HepG2 (cell line): ENCODE measurements around the gene ZNF773. TPM values are rescaled to one million over a fixed set of nuclear protein-coding genes. Genes with fewer than 3 reads are reported as not detected.
A peak's percentile ranks its signal among the peaks of the same experiment; 100 is the strongest.

Source experiments
- ARID2 ChIP-seq: sonication (generic); formaldehyde crosslinking; IDR thresholded peaks from 2 replicates; pipeline ENCODE4 v1.8.1; 2022; ENCODE audit warnings: mild to moderate bottlenecking, missing genetic modification reagents, borderline replicate concordance
- HDAC1 ChIP-seq: sonication (generic); formaldehyde crosslinking; IDR thresholded peaks from 2 replicates; pipeline ENCODE4 v1.5.1; 2020; ENCODE audit warnings: mild to moderate bottlenecking, missing genetic modification reagents
- IRF1 ChIP-seq: sonication (generic); formaldehyde crosslinking; IDR thresholded peaks from 2 replicates; pipeline ENCODE4 v1.4.0; 2020; ENCODE audit warnings: low read depth, mild to moderate bottlenecking, missing genetic modification reagents
- JUN ChIP-seq: sonication (generic); formaldehyde crosslinking; IDR thresholded peaks from 2 replicates; pipeline ENCODE4 v1.4.0; 2020; ENCODE audit warnings: mild to moderate bottlenecking, missing genetic modification reagents
- KIAA2018 ChIP-seq: sonication (generic); formaldehyde crosslinking; IDR thresholded peaks from 2 replicates; pipeline ENCODE4 v1.5.0; 2020; ENCODE audit warnings: mild to moderate bottlenecking, missing genetic modification reagents, borderline replicate concordance
- LBX2 ChIP-seq: sonication (generic); formaldehyde crosslinking; IDR thresholded peaks from 2 replicates; pipeline ENCODE4 v1.5.0; 2020; ENCODE audit warnings: missing genetic modification reagents, mild to moderate bottlenecking, borderline replicate concordance
- MTA3 ChIP-seq: sonication (generic); formaldehyde crosslinking; IDR thresholded peaks from 2 replicates; pipeline ENCODE4 v1.4.0; 2020; ENCODE audit warnings: missing genetic modification reagents
- NFATC3 ChIP-seq: sonication (generic); formaldehyde crosslinking; IDR thresholded peaks from 2 replicates; pipeline ENCODE4 v1.5.1; 2020; ENCODE audit warnings: mild to moderate bottlenecking, missing genetic modification reagents
- NFE2 ChIP-seq: sonication (generic); formaldehyde crosslinking; IDR thresholded peaks from 2 replicates; pipeline ENCODE4 v1.4.0; 2020; ENCODE audit warnings: missing genetic modification reagents
- REXO4 ChIP-seq: sonication (generic); formaldehyde crosslinking; IDR thresholded peaks from 2 replicates; pipeline ENCODE4 v1.8.0; 2022; ENCODE audit warnings: missing genetic modification reagents, mild to moderate bottlenecking, borderline replicate concordance
- SRY ChIP-seq: sonication (generic); formaldehyde crosslinking; IDR thresholded peaks from 2 replicates; pipeline ENCODE4 v1.8.0; 2022; ENCODE audit warnings: mild to moderate bottlenecking, missing genetic modification reagents
- THAP11 ChIP-seq: IDR thresholded peaks from 2 replicates; pipeline ENCODE4 v1.6.1; 2016; ENCODE audit warnings: missing biosample characterization, missing genetic modification reagents
- THYN1 ChIP-seq: sonication (generic); formaldehyde crosslinking; IDR thresholded peaks from 2 replicates; pipeline ENCODE4 v1.8.1; 2023; ENCODE audit warnings: low read depth, mild to moderate bottlenecking, moderate library complexity, missing genetic modification reagents, borderline replicate concordance
- ZNF136 ChIP-seq: sonication (generic); formaldehyde crosslinking; IDR thresholded peaks from 2 replicates; pipeline ENCODE4 v1.8.1; 2022; ENCODE audit warnings: low read depth, mild to moderate bottlenecking, moderate library complexity, missing genetic modification reagents
- ZNF234 ChIP-seq: sonication (generic); formaldehyde crosslinking; conservative IDR thresholded peaks from 2 replicates; pipeline ENCODE4 v1.5.1; 2020; ENCODE audit warnings: mild to moderate bottlenecking, missing genetic modification reagents
- ZNF567 ChIP-seq: sonication (generic); formaldehyde crosslinking; IDR thresholded peaks from 2 replicates; pipeline ENCODE4 v1.8.1; 2023; ENCODE audit warnings: mild to moderate bottlenecking, missing genetic modification reagents, borderline replicate concordance
- ZNF691 ChIP-seq: sonication (generic); formaldehyde crosslinking; IDR thresholded peaks from 2 replicates; pipeline ENCODE4 v1.4.0; 2020; ENCODE audit warnings: missing genetic modification reagents, low read depth, mild to moderate bottlenecking, borderline replicate concordance
- ZNF773 ChIP-seq: sonication (generic); formaldehyde crosslinking; IDR thresholded peaks from 2 replicates; pipeline ENCODE4 v1.4.0; 2020; ENCODE audit warnings: missing genetic modification reagents, borderline replicate concordance
- ZNF792 ChIP-seq: IDR thresholded peaks from 2 replicates; pipeline ENCODE4 v1.6.1; 2016
- ZSCAN9 ChIP-seq: IDR thresholded peaks from 2 replicates; pipeline ENCODE4 v1.6.1; 2016; ENCODE audit warnings: borderline replicate concordance
- polyA plus RNA-seq, 8 experiments: library from polyadenylated mRNA; depleted of rRNA in 3 of 8; stranded (reverse) in 7 of 8; unstranded in 1 of 8; fragments of >200 nt; fragmentation: Illumina TruSeq in 4 of 8; extraction: Trizol in 4 of 8; gene quantifications; 2 replicates each; pipeline versions ENCODE4 v1.2.1 to v1.2.3, GENCODE V29; 2011 to 2016; ENCODE audit warnings: low read depth in 4 of 8, missing spikeins in 1 of 8, mixed read lengths in 1 of 8; ENCODE audit not compliant: insufficient read depth in 1 of 8
- total RNA-seq, 5 experiments: library from RNA; depleted of rRNA; stranded (reverse); fragments of >200 nt; fragmentation: Illumina TruSeq; extraction: Trizol; gene quantifications; 2 replicates each; pipeline ENCODE4 v1.2.3, GENCODE V29; 2016; ENCODE audit warnings: low read depth in 1 of 5

Gene ZNF773
- total and polyA plus RNA-seq, 2 of the 13 experiments (the other 11 are each of a cell fraction or from before 2014, with no cell fraction given) = 5.7 to 6.7 TPM

GRCh38 chr19:57477191-57478008 lies 22.3 kb upstream of the ZNF773 start, which contains the start of gene ZNF772 (continued):
- TF ChIP-seq NFATC3 (0 out of 2 replicates have a peak, but pooled peaks have one; percentile 45), KIAA2018 (CRISPR knock-in tag) (no peak), MTA3 (no peak), ZNF691 (CRISPR knock-in tag) (no peak), HDAC1 (CRISPR knock-in tag) (peak; percentile 91), SRY (CRISPR knock-in tag) (no peak), REXO4 (CRISPR knock-in tag) (no peak), ZNF567 (CRISPR knock-in tag) (peak; percentile 19; the same call in 1 of the 2 replicates), IRF1 (no peak), ZNF234 (CRISPR knock-in tag) (no peak), LBX2 (no peak), JUN (no peak), ZNF136 (CRISPR knock-in tag) (no peak; the same call in 1 of the 2 replicates), THAP11 (CRISPR knock-in tag) (peak; percentile 99), ARID2 (CRISPR knock-in tag) (no peak), THYN1 (no peak), ZNF773 (CRISPR knock-in tag) (no peak), ZSCAN9 (CRISPR knock-in tag) (peak; percentile 63), ZNF792 (no peak), NFE2 (CRISPR knock-in tag) (no peak)
